ENCODE results near the gene RAB27A. TPM values are rescaled to one million over a fixed set of nuclear protein-coding genes. Genes with fewer than 3 reads are reported as not detected.

RAB27A gene
- total RNA-seq, 1 experiment from 2014 or later, result 4.7 TPM

DNA sequence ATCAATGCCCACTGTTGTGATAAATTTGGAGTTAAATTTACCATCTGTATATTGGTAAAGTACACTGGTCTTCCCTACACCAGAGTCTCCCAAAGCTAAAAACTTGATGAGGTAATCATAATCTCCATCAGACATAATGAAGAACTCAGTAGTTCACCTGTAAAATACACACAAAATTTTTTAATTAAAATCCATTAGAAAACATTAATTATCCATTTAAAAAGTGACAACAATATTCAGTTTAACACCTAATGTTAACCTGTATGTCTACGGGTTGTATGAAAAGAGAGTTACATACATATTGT lies 54.9 kb downstream of the RAB27A start:
- no peak for ATAC-seq
- H3K4me1 Mint-ChIP-seq, result peaks cover 6% of the 10 kb centered on the region
- ChIA-PET CTCF (no interaction called here), POLR2A (no interaction called here)
- H3K27me3 Mint-ChIP-seq (ENCODE audit: low read depth), result no peaks in the 10 kb centered on the region
- H3K36me3 Mint-ChIP-seq, result no peaks in the 10 kb centered on the region
- TF ChIP-seq, protein P1, sequence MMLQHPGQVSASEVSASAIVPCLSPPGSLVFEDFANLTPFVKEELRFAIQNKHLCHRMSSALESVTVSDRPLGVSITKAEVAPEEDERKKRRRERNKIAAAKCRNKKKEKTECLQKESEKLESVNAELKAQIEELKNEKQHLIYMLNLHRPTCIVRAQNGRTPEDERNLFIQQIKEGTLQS (CRISPR knock-in tag; conservative IDR thresholded peaks at IDR 0.05), result no peak
- TF ChIP-seq ZNF263 (CRISPR knock-in tag; IDR thresholded peaks at IDR 0.05; ENCODE audit: low read depth), result no peak
- TF ChIP-seq, protein P2, sequence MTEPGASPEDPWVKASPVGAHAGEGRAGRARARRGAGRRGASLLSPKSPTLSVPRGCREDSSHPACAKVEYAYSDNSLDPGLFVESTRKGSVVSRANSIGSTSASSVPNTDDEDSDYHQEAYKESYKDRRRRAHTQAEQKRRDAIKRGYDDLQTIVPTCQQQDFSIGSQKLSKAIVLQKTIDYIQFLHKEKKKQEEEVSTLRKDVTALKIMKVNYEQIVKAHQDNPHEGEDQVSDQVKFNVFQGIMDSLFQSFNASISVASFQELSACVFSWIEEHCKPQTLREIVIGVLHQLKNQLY (CRISPR knock-in tag; IDR thresholded peaks at IDR 0.05), result no peak
- TF ChIP-seq NFATC4 (CRISPR knock-in tag; IDR thresholded peaks at IDR 0.05), result no peak
- TF ChIP-seq, protein P3, sequence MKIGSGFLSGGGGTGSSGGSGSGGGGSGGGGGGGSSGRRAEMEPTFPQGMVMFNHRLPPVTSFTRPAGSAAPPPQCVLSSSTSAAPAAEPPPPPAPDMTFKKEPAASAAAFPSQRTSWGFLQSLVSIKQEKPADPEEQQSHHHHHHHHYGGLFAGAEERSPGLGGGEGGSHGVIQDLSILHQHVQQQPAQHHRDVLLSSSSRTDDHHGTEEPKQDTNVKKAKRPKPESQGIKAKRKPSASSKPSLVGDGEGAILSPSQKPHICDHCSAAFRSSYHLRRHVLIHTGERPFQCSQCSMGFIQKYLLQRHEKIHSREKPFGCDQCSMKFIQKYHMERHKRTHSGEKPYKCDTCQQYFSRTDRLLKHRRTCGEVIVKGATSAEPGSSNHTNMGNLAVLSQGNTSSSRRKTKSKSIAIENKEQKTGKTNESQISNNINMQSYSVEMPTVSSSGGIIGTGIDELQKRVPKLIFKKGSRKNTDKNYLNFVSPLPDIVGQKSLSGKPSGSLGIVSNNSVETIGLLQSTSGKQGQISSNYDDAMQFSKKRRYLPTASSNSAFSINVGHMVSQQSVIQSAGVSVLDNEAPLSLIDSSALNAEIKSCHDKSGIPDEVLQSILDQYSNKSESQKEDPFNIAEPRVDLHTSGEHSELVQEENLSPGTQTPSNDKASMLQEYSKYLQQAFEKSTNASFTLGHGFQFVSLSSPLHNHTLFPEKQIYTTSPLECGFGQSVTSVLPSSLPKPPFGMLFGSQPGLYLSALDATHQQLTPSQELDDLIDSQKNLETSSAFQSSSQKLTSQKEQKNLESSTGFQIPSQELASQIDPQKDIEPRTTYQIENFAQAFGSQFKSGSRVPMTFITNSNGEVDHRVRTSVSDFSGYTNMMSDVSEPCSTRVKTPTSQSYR (CRISPR knock-in tag; IDR thresholded peaks at IDR 0.05), result no peak
- TF ChIP-seq, protein P4, sequence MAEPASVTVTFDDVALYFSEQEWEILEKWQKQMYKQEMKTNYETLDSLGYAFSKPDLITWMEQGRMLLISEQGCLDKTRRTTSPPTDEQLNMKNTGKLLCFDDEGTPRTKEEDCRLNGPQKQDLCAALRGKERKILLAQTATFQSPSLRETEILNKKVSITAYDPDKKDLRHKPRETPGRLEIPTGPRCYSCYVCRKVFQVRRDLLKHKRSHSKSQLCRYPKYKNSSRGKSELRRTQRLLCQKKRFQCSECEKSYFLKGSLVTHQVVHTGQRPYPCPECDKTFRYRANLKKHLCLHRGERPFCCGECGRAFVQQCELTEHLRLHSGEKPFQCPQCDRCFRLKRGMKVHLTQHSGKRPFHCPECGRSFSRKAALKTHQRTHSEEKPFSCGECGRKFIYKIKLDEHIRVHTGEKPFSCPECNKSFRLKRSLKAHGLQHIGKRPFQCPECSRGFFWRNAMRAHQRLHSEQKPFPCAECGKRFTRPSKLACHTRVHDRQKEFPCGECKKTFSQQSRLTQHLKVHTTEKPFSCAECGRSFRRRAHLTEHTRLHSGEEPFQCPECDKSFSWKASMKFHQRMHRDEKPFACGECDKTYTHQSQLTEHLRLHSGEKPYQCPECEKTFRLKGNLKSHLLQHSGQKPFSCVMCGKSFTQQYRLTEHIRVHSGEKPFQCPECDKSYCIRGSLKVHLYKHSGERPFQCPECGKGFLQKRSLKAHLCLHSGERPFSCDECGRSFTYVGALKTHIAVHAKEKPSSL (CRISPR knock-in tag; conservative IDR thresholded peaks at IDR 0.05), result no peak
- no peak for TF ChIP-seq FOXJ3 (CRISPR knock-in tag; IDR thresholded peaks at IDR 0.05; ENCODE audit: borderline replicate concordance)
- TF ChIP-seq, protein P5, sequence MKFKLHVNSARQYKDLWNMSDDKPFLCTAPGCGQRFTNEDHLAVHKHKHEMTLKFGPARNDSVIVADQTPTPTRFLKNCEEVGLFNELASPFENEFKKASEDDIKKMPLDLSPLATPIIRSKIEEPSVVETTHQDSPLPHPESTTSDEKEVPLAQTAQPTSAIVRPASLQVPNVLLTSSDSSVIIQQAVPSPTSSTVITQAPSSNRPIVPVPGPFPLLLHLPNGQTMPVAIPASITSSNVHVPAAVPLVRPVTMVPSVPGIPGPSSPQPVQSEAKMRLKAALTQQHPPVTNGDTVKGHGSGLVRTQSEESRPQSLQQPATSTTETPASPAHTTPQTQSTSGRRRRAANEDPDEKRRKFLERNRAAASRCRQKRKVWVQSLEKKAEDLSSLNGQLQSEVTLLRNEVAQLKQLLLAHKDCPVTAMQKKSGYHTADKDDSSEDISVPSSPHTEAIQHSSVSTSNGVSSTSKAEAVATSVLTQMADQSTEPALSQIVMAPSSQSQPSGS (CRISPR knock-in tag; IDR thresholded peaks at IDR 0.05; ENCODE audit: borderline replicate concordance, low read depth), result no peak
- H3K9me3 Mint-ChIP-seq, result no peaks in the 10 kb centered on the region; the same call in 1 of the 2 replicates
- H3K4me3 Mint-ChIP-seq, result no peak overlapping the region
- no peak for DNase-seq (ENCODE audit: low spot score)
- H3K27ac Mint-ChIP-seq, result no peak overlapping the region

DNA sequence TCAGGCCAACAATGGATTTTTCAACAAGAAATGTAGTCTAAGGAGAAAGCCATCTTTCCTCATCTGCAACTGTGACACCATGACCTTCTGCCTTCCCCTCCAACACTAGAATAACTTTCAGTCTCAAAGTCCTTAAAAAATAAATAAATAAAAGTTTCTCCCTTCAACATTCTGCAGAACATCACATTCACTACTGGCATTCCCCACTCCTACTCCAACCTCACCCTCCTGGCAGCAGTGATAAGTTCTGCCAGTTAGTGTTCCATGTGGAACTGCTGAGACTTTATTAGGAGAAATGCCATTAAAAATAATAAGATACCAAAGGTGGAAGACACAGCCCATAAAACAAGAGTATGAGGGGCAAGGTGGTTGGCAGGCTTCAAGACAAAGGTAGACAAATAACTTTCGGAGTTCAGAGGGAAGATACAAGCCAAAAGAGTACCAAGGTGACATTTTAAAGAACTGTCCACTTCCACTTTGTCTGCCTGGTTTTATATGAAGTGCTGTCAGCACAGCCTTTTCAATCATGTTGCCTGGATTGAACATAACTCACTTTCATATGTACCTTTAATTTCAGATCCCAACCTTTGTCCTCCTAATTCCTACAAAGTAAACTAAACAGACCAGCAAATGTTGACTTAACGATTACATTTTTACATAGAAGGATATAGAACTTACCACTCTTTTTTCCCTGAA lies 55.4 kb downstream of the RAB27A start:
- H3K4me1 Mint-ChIP-seq, result peaks cover 6% of the 10 kb centered on the region
- ChIA-PET POLR2A (no interaction called here), CTCF (no interaction called here)
- H3K9me3 Mint-ChIP-seq, result no peaks in the 10 kb centered on the region; the same call in 1 of the 2 replicates
- DNase-seq (ENCODE audit: low spot score) (no peak), ATAC-seq (no peak)
- H3K27ac Mint-ChIP-seq, result no peak overlapping the region
- no peaks in the 10 kb centered on the region for H3K27me3 Mint-ChIP-seq (ENCODE audit: low read depth)
- TF ChIP-seq, protein P6, sequence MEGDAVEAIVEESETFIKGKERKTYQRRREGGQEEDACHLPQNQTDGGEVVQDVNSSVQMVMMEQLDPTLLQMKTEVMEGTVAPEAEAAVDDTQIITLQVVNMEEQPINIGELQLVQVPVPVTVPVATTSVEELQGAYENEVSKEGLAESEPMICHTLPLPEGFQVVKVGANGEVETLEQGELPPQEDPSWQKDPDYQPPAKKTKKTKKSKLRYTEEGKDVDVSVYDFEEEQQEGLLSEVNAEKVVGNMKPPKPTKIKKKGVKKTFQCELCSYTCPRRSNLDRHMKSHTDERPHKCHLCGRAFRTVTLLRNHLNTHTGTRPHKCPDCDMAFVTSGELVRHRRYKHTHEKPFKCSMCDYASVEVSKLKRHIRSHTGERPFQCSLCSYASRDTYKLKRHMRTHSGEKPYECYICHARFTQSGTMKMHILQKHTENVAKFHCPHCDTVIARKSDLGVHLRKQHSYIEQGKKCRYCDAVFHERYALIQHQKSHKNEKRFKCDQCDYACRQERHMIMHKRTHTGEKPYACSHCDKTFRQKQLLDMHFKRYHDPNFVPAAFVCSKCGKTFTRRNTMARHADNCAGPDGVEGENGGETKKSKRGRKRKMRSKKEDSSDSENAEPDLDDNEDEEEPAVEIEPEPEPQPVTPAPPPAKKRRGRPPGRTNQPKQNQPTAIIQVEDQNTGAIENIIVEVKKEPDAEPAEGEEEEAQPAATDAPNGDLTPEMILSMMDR (IDR thresholded peaks at IDR 0.05), result no peak
- TF ChIP-seq GRHL2 (CRISPR knock-in tag; IDR thresholded peaks at IDR 0.05; ENCODE audit: insufficient replicate concordance, severe bottlenecking), result no peak
- TF ChIP-seq TP53 (CRISPR knock-in tag; IDR thresholded peaks at IDR 0.05), result no peak
- TF ChIP-seq, protein P7, sequence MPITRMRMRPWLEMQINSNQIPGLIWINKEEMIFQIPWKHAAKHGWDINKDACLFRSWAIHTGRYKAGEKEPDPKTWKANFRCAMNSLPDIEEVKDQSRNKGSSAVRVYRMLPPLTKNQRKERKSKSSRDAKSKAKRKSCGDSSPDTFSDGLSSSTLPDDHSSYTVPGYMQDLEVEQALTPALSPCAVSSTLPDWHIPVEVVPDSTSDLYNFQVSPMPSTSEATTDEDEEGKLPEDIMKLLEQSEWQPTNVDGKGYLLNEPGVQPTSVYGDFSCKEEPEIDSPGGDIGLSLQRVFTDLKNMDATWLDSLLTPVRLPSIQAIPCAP (CRISPR knock-in tag; IDR thresholded peaks at IDR 0.05), result no peak
- no peak for TF ChIP-seq ZNF121 (CRISPR knock-in tag; IDR thresholded peaks at IDR 0.05)
- H3K4me3 Mint-ChIP-seq, result no peak overlapping the region
- H3K36me3 Mint-ChIP-seq, result no peaks in the 10 kb centered on the region
